ENCODE measurements around the gene BDP1.
"Not testable (repeated sequence)": the region's sequence is repeated elsewhere in the genome, so short reads cannot be mapped to it uniquely, and the experiment has no call there.

The BDP1 gene

DNA sequence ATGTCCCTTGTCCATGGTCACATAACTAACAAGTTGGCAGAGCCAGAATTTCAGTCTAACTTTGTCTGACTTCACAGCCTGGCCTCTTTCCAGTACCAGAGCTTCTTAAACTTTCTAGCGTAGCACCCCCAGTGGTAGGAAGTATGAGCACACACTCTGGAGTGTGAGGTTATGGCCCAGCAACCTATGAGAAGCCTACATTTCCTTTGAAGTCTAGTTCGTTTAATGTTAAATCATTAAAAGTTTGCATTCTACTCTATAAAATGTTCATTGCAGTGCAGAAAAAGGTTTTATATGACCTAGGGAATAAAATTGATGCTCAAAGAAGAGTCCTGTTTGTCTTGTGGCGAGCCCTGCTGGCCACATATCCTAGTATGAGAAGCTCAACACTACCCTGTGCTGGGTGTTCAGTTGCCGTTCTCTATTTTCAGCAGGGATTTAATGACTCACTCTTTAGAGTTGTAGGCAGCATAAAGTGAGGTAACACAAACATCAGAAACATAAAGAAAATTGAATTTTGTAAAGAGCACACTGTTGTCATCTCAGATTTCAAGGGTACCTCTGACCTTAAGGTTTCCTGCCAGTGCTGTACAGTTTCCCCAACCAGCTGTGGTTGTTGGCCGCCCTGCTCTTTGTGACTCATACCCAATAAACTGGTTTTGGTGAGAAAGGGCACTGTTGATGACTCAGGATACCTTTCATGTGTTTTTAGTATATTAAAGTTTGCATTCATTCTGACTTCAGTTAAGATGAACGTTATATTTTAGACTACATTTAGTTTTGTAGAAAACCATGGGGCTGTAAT is 146.0 kb downstream of the BDP1 start:
- H3K27me3 Mint-ChIP-seq = no peaks in the 10 kb centered on the region
- peaks cover 75% of the 10 kb centered on the region for H3K36me3 Mint-ChIP-seq (ENCODE audit: low read depth)
- peak overlapping the region; percentile 53 for H3K4me3 Mint-ChIP-seq
- H3K27ac Mint-ChIP-seq = peak overlapping the region; percentile 95
- DNase-seq = peak; percentile 70
- peaks cover 35% of the 10 kb centered on the region for H3K4me1 Mint-ChIP-seq (ENCODE audit: low read depth)
- no peaks in the 10 kb centered on the region for H3K9me3 Mint-ChIP-seq

DNA sequence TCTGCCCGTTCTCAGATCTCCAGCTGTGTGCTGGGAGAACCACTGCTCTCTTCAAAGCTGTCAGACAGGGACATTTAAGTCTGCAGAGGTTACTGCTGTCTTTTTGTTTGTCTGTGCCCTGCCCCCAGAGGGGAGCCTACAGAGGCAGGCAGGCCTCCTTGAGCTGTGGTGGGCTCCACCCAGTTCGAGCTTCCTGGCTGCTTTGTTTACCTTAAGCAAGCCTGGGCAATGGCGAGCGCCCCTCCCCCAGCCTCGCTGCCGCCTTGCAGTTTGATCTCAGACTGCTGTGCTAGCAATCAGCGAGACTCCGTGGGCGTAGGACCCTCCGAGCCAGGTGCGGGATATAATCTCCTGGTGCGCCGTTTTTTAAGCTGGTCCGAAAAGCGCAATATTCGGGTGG is 154.5 kb downstream of the BDP1 start:
- H3K4me1 Mint-ChIP-seq (ENCODE audit: low read depth); H3K4me3 Mint-ChIP-seq; H3K27ac Mint-ChIP-seq; H3K27me3 Mint-ChIP-seq; DNase-seq; H3K9me3 Mint-ChIP-seq: not testable (repeated sequence)
- peaks cover 49% of the 10 kb centered on the region for H3K36me3 Mint-ChIP-seq (ENCODE audit: low read depth)

GRCh38 chr5:71615809-71616208 is 160.4 kb downstream of the BDP1 start:
- Mint-ChIP-seq H3K4me1 (ENCODE audit: low read depth) (peaks cover 14% of the 10 kb centered on the region), H3K9me3 (no peaks in the 10 kb centered on the region), H3K27me3 (no peaks in the 10 kb centered on the region), H3K4me3 (no peak overlapping the region), H3K36me3 (ENCODE audit: low read depth) (peaks cover 72% of the 10 kb centered on the region), H3K27ac (no peak overlapping the region)
- no peak for DNase-seq
